DOHH2 (cell line): ENCODE results near the gene ADSS2.

Experiments
- H3F3A ChIP-seq: fragments of 200-600 bp; sonication (generic), shearing (Covaris generic); 2 replicates; pipeline ENCODE4 v1.6.0; 2016; ENCODE audit warnings: antibody characterized with exemption, mild to moderate bottlenecking; ENCODE audit not compliant: control insufficient read depth, insufficient read depth
- H3K27ac ChIP-seq: fragments of 200-600 bp; sonication (generic); 2 replicates; pipeline ENCODE4 v1.5.1; 2014; ENCODE audit warnings: low read depth, mild to moderate bottlenecking, low read length, moderate library complexity
- H3K27me3 ChIP-seq: fragments of 200-600 bp; sonication (generic); 2 replicates; pipeline ENCODE4 v1.6.1; 2014; ENCODE audit warnings: mild to moderate bottlenecking, low read length, mixed read lengths; ENCODE audit not compliant: control insufficient read depth
- H3K36me3 ChIP-seq: fragments of 200-600 bp; sonication (generic); 2 replicates; pipeline ENCODE4 v1.6.1; 2014; ENCODE audit warnings: mild to moderate bottlenecking, low read length, moderate library complexity, mixed read lengths; ENCODE audit not compliant: control insufficient read depth
- H3K4me1 ChIP-seq: fragments of 200-600 bp; sonication (generic); 2 replicates; pipeline ENCODE4 v1.6.1; 2014; ENCODE audit warnings: mild to moderate bottlenecking, low read length, mixed read lengths; ENCODE audit not compliant: control insufficient read depth
- H3K4me2 ChIP-seq: fragments of 200-600 bp; sonication (generic); 2 replicates; pipeline ENCODE4 v1.6.0; 2014; ENCODE audit warnings: mild to moderate bottlenecking, low read length, moderate library complexity
- H3K4me3 ChIP-seq: fragments of 200-600 bp; sonication (generic); 2 replicates; pipeline ENCODE4 v1.5.1; 2014; ENCODE audit warnings: mild to moderate bottlenecking, low read length, mixed read lengths
- H3K79me2 ChIP-seq: fragments of 200-600 bp; sonication (generic); 2 replicates; pipeline ENCODE4 v1.6.1; 2014; ENCODE audit warnings: mild to moderate bottlenecking, low read length, mixed read lengths; ENCODE audit not compliant: control insufficient read depth
- H3K9me2 ChIP-seq: fragments of 200-600 bp; sonication (generic); replicated peaks from 2 replicates; pipeline ENCODE4 v1.6.1; 2014; ENCODE audit warnings: mild to moderate bottlenecking, low read length, mixed read lengths; ENCODE audit not compliant: control insufficient read depth
- H3K9me3 ChIP-seq: fragments of 200-600 bp; sonication (generic); 2 replicates; pipeline ENCODE4 v1.6.1; 2014; ENCODE audit warnings: antibody characterized with exemption, low read length, mixed read lengths; ENCODE audit not compliant: control insufficient read depth, insufficient read depth
- H4K20me1 ChIP-seq: fragments of 200-600 bp; sonication (generic); 2 replicates; pipeline ENCODE4 v1.6.0; 2014; ENCODE audit warnings: low read depth, mild to moderate bottlenecking, antibody characterized with exemption, low read length, moderate library complexity; ENCODE audit not compliant: control insufficient read depth, insufficient read depth
- CTCF ChIP-seq: fragments of 200-600 bp; sonication (generic); IDR thresholded peaks from one replicate; pipeline ENCODE4 v1.5.1; 2014; ENCODE audit warnings: antibody characterized with exemption, mild to moderate bottlenecking, low read depth, low read length; ENCODE audit not compliant: poor library complexity, severe bottlenecking
- EZH2phosphoT487 ChIP-seq: fragments of 200-600 bp; sonication (generic); IDR thresholded peaks from 2 replicates; pipeline ENCODE4 v1.6.1; 2017; ENCODE audit warnings: borderline replicate concordance, mild to moderate bottlenecking, antibody characterized with exemption, low read length, moderate library complexity, mixed read lengths

ADSS2 gene

GRCh38 chr1:244427647-244428046 is 24.1 kb downstream of the ADSS2 start:
- H3K27ac ChIP-seq, result no peak overlapping the region
- no peaks in the 10 kb centered on the region for H3K9me3 ChIP-seq
- H3K27me3 ChIP-seq, result no peaks in the 10 kb centered on the region
- H4K20me1 ChIP-seq, result no peaks in the 10 kb centered on the region
- no peaks in the 10 kb centered on the region for H3K4me1 ChIP-seq
- H3K4me2 ChIP-seq, result no peak overlapping the region
- no peak for TF ChIP-seq CTCF
- no peak for TF ChIP-seq EZH2phosphoT487
- H3K79me2 ChIP-seq, result peaks cover 2% of the 10 kb centered on the region; the same call in 1 of the 2 replicates
- no peaks in the 10 kb centered on the region for H3K9me2 ChIP-seq
- H3K4me3 ChIP-seq, result no peak overlapping the region
- no peaks in the 10 kb centered on the region for H3F3A ChIP-seq
- H3K36me3 ChIP-seq, result peaks cover 68% of the 10 kb centered on the region

- Histone ChIP-seq H3K36me3 (peaks cover 73% of the 10 kb centered on the region), H3K4me1 (no peaks in the 10 kb centered on the region), H3K4me3 (no peak overlapping the region), H3K4me2 (no peak overlapping the region), H3K79me2 (peaks cover 2% of the 10 kb centered on the region; the same call in 1 of the 2 replicates), H4K20me1 (no peaks in the 10 kb centered on the region), H3K27me3 (no peaks in the 10 kb centered on the region), H3K27ac (no peak overlapping the region), H3F3A (no peaks in the 10 kb centered on the region), H3K9me3 (no peaks in the 10 kb centered on the region), H3K9me2 (no peaks in the 10 kb centered on the region)
- TF ChIP-seq EZH2phosphoT487 (no peak), CTCF (no peak)
Observed at GRCh38 chr1:244424649-244425334, 26.9 kb downstream of the ADSS2 start.

- Histone ChIP-seq H3K27me3 (no peaks in the 10 kb centered on the region), H3K4me2 (no peak overlapping the region), H3F3A (no peaks in the 10 kb centered on the region), H3K27ac (no peak overlapping the region), H3K9me2 (no peaks in the 10 kb centered on the region), H4K20me1 (no peaks in the 10 kb centered on the region), H3K9me3 (no peaks in the 10 kb centered on the region), H3K79me2 (no peaks in the 10 kb centered on the region), H3K4me1 (no peaks in the 10 kb centered on the region), H3K36me3 (peaks cover 90% of the 10 kb centered on the region), H3K4me3 (no peak overlapping the region)
- TF ChIP-seq CTCF (no peak), EZH2phosphoT487 (no peak)
Observed at GRCh38 chr1:244422174-244422573, 29.5 kb downstream of the ADSS2 start.
